Activated CD4-positive, alpha-beta T cell treated with anti-CD3 and anti-CD28 coated beads, Interleukin-2, Interleukin-4, amounts not matched to agents 100 ng/mL and 50 ng/mL, durations not matched to agents 16 hours and 8 hours (primary cell): Measurements from ENCODE around the gene MELTF.

Source experiments
- DNase-seq: peaks from one replicate; pipeline ENCODE4 v3.0.0-alpha.2; 2020; ENCODE audit warnings: low spot score

MELTF gene

GRCh38 chr3:197026481-197026866 is 3.1 kb downstream of the MELTF start:
- no peak for DNase-seq

GRCh38 chr3:197025736-197026480 is 3.7 kb downstream of the MELTF start:
- no peak for DNase-seq

DNA sequence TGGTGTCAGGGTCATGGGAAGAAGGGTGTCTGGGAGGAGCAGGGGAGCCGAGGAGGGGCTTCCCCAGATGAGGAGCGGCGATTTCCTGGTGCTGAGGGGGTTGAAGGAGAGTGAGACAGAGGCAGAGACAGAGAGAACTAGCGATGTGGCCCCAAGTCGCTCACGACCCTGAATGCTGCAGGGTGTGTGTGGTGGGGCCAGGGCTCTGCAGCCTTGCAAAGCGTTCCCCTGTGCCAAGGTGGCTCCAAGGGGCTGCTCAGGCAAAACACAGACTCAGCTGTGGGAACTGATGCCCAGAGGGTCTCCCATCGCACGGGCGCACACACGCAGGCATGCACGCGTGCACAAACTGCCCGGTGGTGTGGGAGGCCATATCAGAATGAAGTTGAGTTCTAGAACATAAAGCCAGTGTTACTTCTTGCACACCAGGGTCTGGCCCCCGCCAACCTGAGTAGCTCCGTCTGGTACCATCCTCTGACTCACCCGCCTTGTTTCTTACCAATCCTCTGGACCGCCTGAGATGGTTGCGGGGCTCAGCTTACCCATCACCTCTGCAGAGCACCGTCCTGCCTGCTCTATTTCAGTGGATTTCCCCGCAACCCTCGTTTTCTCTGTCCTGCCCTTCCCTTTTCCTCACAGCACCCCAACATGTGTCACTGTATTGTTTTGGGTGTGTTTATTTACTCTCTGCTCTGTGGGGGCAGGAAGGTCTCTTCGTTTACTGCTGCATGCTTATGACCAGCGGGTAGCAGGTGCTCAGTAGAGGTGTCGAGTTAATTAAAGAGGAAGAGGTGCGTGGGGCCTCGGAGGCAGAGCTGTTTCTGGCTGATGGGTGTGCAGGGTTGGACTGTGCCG is 4.5 kb downstream of the MELTF start:
- DNase-seq = no peak

GRCh38 chr3:197023998-197024651 is 5.5 kb downstream of the MELTF start:
- DNase-seq = no peak

DNA sequence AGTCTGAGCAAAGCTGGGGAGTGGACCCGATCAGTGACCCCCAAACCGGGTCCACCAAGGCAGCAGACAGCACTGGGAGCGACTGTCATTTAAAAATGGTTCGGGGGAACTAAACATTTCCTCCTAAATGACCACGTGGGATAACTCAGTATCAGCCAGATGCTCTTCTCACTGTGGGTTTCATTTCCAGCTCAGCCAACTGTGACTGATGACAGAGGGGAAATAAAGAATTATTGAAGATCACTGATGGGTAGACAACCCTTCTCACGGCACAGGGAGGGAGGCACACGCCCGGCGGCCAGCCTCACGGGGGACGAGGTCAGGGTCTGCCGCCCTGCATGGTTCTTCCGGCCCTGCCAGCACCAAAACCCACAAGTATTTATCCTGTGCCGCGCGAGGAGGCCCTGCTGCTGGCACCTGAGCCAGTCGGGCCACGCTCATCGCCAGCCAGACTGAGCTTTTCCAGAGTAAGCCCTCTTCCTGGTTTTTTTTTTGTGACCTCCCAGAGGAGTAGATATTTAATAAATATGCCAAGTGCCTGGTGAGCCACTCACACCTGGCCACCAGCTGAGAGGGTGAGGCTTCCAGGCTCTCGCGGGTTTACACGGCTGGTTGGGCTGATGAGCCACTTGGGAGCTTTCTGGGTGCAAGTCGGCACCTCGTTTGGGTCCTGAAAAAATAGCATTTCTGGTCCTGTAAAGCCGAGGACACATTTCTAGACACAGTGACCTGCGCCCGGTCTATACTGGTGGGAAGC is 6.2 kb downstream of the MELTF start:
- DNase-seq = no peak

GRCh38 chr3:197022405-197023231 is 7.0 kb downstream of the MELTF start:
- no peak for DNase-seq

- no peak for DNase-seq
Measured at GRCh38 chr3:197021729-197022404, 7.8 kb downstream of the MELTF start.

GRCh38 chr3:197021231-197021630 is 8.4 kb downstream of the MELTF start:
- no peak for DNase-seq

DNA sequence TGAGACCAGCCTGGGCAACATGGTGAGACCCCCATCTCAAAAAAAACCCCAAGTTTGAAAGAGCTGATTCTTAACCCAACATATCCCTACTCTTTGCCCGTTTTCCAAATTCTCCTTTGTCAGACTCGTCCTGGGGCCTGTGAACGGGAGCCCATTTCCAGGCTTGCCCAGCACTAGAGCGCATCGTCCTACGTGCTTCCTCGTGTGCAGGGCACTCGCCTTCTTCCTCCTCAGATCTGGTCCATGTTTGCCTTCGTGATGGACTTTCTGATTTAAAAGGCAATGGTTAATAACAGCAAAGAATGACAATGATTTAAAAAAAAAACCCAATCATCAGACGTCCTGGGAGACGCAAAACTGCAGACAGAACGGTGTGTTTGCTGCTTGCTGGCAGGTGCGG is 10.1 kb downstream of the MELTF start:
- no peak for DNase-seq

DNA sequence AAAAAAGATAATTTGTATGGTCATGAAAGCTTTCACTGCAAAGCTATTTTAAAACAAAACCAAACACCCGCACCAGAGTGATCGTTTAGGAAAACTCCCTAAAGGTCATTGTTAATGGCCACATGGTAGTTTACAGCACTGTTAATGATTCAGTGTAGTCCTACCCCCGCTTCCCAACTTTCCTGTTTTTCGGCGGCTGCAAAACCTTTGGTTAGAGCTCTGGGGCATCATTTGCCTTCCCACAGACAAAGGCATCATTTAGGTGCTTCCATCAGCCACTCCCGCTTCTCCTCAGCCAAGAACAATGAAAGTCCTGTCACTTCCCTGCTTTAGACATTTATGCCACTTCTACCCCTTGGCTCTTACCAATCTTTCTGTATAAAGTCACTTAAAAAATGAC is 10.6 kb downstream of the MELTF start:
- no peak for DNase-seq

- DNase-seq = no peak
Measured at GRCh38 chr3:197017003-197017402, 12.6 kb downstream of the MELTF start.

DNA sequence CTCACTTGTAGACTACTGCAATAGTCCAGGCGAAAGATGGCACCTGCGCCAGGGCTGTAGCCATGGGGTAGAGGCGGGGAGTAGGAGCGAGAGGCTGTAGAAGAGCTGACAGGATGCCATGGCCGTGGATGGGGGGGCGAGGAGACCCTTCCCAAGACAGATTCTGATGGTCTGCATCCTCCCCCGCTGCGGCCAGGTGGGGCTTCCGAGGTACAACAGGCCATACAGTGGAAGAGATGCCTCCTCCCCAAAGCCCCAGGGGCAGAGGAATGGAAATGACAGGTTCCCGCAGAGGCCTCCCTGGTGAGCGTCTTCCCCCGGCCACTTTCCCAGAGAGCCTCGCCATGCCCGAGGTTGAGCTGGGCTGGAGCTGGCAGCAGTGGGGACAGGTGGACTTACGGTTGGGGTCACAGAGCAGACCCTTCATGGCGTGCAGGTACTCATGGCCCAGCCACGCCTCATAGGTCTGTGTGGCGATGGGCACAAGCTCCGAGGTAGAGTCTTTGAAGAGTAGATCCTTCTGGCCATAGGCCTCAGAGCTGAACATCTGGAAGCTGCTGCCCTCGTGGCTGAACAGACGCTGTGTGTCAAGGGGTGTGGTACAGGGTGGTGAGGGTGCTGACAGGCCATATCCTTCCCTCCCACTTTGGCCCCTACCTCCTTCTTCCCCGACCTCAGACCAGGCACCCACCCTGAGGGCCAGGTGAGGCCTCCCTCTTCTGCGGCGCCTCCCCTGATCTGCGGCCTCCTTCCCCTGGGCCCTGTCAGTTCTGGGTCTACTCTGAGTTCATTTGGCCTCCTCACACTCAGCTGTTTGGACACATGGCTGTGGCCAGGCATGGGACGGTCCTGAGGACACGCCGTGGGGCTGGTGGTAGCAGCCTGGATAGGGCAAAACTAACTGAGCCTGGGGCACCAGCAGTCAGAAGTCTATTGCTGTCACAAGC is 13.6 kb downstream of the MELTF start:
- no peak for DNase-seq

GRCh38 chr3:197014942-197015575 is 14.6 kb downstream of the MELTF start:
- DNase-seq = no peak

DNA sequence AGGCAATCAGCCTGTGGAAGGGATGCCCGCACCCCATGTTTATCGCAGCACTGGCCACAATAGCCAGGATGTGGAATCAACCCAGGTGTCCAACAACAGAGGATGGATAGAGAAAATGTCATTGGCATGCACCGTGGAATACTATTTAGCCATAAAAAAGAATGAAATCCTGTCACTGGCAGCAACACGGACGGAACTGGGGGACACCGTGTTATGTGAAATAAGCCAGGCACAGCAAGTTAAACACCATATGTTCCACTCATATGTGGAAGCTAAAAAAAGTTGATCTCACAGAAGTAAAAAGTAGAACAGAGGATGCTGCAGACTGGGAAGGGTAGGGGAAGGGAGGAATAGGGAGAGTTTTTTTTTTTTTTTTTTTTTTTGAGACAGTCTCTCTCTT is 15.6 kb downstream of the MELTF start:
- DNase-seq = no peak

DNA sequence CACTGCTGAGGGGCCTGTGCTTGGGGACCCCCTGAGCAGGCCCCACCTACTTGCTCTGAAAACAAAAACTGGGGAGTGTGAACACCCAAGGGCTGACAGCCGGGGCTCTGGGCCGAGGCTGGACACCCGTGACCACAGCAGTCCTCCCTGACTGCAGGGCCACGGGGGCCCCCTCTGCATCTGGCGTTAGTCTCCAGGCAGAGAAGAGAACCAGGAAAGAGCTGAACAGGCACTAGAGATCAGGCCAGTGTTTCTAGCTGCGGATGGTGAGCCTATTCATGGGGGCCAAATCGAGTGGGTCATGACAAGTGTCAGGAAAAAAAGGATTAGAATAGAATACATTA is 17.1 kb downstream of the MELTF start:
- no peak for DNase-seq

- DNase-seq = no peak
Measured at GRCh38 chr3:197011780-197012539, 17.7 kb downstream of the MELTF start.

DNA sequence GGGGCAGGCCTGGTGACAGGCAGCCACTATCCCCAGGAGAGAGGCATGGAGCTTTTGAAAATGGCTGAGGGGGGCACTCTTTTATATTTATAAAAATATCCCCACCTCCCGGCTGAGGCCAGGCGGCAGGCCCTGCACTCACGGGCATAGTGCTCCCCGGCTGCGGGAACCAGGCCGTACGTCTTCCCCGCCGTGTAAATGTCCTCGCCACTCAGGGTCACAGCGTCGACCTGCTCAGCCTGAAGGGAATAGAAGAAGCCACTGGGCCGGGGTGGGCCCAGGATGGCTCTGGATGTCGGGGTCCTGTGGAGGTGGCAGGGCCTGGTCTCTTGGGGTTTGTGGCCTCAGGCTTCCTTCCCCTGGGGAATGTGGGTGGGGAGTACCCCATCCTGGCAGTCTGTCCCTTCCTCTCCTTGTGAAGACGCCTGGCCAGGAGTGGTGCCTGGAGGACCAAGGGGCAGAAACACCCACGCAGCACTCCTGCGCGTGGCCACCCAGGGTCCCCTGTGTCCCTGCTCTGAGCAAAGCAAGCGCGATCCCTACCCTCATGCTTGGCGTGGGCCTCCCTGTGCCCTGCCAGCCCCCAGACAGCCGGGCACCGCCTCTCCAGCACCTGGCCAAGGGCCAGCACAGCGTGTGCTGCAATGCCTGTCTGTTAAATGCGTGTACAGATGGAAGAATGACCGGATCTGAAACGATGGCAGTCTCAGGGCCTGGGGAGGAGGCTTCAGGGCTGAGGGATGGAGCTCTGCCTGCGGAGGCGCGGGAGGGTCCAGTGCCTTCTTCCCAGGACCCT is 18.9 kb downstream of the MELTF start:
- no peak for DNase-seq
